ENCODE data around the gene ELAVL2.

GRCh38 chr9:23775549-23775948, 50.5 kb downstream of the ELAVL2 start:
- TF ChIP-seq CTCF (conservative IDR thresholded peaks at IDR 0.05; ENCODE audit: low read depth, low read length) (no peak), EZH2 (IDR thresholded peaks at IDR 0.05; ENCODE audit: borderline replicate concordance, low read depth, low read length, poor library complexity, severe bottlenecking) (no peak)
